ENCODE data around the gene SRSF6. TPM values are rescaled to one million over a fixed set of nuclear protein-coding genes. Genes with fewer than 3 reads are reported as not detected.
"Not testable (repeated sequence)": the region's sequence is repeated elsewhere in the genome, so short reads cannot be mapped to it uniquely, and the experiment has no call there.

SRSF6 gene
- total RNA-seq, 1 experiment from 2014 or later: 202 TPM

DNA sequence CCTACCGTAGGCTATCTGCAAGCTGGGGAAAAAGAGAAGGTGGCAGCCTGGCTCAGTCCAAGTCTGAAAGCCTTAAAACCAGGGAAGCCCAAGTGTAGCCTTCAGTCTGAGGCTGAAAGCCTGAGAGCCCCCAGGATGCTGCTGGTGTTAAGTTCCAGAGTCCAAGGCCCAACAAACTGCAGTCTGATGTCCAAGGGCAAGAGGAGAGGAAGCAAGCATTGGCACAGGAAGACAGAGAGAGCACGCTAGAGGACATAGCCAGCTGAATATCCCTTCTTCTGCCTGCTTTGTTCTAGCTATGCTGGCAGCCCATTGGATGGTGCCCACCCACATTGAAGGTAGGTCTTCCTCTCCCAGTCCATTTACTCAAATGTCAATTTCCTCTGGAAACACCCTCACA, 37.7 kb downstream of the SRSF6 start:
- peaks cover 38% of the 10 kb centered on the region for H3K27me3 Mint-ChIP-seq (ENCODE audit: unreplicated experiment)
- H3K27ac Mint-ChIP-seq (ENCODE audit: unreplicated experiment): no peak overlapping the region
- no peak for DNase-seq
- H3K36me3 Mint-ChIP-seq (ENCODE audit: insufficient read depth, unreplicated experiment): no peaks in the 10 kb centered on the region
- TF ChIP-seq, protein P1, sequence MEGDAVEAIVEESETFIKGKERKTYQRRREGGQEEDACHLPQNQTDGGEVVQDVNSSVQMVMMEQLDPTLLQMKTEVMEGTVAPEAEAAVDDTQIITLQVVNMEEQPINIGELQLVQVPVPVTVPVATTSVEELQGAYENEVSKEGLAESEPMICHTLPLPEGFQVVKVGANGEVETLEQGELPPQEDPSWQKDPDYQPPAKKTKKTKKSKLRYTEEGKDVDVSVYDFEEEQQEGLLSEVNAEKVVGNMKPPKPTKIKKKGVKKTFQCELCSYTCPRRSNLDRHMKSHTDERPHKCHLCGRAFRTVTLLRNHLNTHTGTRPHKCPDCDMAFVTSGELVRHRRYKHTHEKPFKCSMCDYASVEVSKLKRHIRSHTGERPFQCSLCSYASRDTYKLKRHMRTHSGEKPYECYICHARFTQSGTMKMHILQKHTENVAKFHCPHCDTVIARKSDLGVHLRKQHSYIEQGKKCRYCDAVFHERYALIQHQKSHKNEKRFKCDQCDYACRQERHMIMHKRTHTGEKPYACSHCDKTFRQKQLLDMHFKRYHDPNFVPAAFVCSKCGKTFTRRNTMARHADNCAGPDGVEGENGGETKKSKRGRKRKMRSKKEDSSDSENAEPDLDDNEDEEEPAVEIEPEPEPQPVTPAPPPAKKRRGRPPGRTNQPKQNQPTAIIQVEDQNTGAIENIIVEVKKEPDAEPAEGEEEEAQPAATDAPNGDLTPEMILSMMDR (IDR thresholded peaks at IDR 0.05; ENCODE audit: unreplicated experiment): no peak
- no peaks in the 10 kb centered on the region for H3K4me1 Mint-ChIP-seq (ENCODE audit: low read depth, unreplicated experiment)
- BruUV-seq (replicated peaks): no TSS peak
- H3K9me3 Mint-ChIP-seq (ENCODE audit: low read depth, unreplicated experiment): no peaks in the 10 kb centered on the region
- CTCF ChIA-PET: interaction anchor here (0.6 kb wide), 1 partner anchor 11 kb away, joined by 3 read pairs; no protein-coding TSS in a partner anchor
- intact Hi-C loops (cut with micrococcal nuclease; ENCODE audit: unreplicated experiment): no loop called here
- H3K4me3 Mint-ChIP-seq (ENCODE audit: low read depth, unreplicated experiment): no peak overlapping the region

DNA sequence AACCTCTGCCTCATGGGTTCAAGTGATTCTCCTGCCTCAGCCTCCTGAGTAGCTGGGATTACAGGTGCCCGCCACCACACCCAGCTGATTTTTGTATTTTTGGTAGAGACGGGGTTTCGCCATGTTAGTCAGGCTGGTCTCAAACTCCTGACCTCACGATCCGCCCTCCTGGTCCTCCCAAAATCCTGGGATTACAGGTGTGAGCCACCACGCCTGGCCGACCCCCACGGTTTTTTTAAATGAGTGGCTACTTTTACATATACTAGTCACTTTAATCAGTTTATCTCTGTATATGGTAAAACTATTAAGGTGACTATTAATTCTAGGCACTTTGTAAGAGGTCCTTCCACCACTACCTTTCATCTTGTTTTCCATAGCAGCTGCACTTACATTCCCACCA, 44.3 kb downstream of the SRSF6 start:
- CTCF ChIA-PET; H3K4me3 Mint-ChIP-seq (ENCODE audit: low read depth, unreplicated experiment); H3K9me3 Mint-ChIP-seq (ENCODE audit: low read depth, unreplicated experiment); DNase-seq; H3K27ac Mint-ChIP-seq (ENCODE audit: unreplicated experiment); BruUV-seq (replicated peaks); intact Hi-C loops (cut with micrococcal nuclease; ENCODE audit: unreplicated experiment); H3K4me1 Mint-ChIP-seq (ENCODE audit: low read depth, unreplicated experiment); H3K36me3 Mint-ChIP-seq (ENCODE audit: insufficient read depth, unreplicated experiment): not testable (repeated sequence)
- H3K27me3 Mint-ChIP-seq (ENCODE audit: unreplicated experiment): peaks cover 67% of the 10 kb centered on the region

DNA sequence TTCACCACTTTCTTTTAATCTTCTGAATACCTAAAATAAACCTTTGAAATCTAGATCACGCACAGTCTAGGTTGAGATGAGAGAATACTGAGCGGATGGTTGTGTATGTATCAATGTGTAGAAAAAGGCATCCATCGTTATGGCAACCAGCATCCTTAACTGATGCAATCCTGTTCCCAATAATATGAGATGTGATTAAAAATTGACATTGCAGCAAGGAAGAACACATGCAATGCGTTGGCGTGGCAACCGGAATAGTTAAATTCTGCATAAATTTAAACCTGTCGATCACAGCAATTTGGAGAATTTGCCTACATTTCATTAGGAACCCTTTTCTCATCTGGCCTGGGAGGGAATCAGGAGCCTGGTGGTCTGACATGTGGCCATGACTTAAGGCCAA, 48.5 kb downstream of the SRSF6 start:
- intact Hi-C loops (cut with micrococcal nuclease; ENCODE audit: unreplicated experiment): loop anchor here (5.0 kb wide), 1 partner anchor 39 kb away; no protein-coding TSS in a partner anchor
- CTCF ChIA-PET: interaction anchor here (0.7 to 1.1 kb wide), 2 partner anchors 10 to 57 kb away, joined by 3 to 6 read pairs; no protein-coding TSS in a partner anchor
- DNase-seq: no peak
- H3K27ac Mint-ChIP-seq (ENCODE audit: unreplicated experiment): no peak overlapping the region
- no peaks in the 10 kb centered on the region for H3K9me3 Mint-ChIP-seq (ENCODE audit: low read depth, unreplicated experiment)
- H3K36me3 Mint-ChIP-seq (ENCODE audit: insufficient read depth, unreplicated experiment): peaks cover 9% of the 10 kb centered on the region
- H3K27me3 Mint-ChIP-seq (ENCODE audit: unreplicated experiment): peaks cover 54% of the 10 kb centered on the region
- TF ChIP-seq, protein P1 (IDR thresholded peaks at IDR 0.05; ENCODE audit: unreplicated experiment): no peak
- no peaks in the 10 kb centered on the region for H3K4me1 Mint-ChIP-seq (ENCODE audit: low read depth, unreplicated experiment)
- no TSS peak for BruUV-seq (replicated peaks)
- H3K4me3 Mint-ChIP-seq (ENCODE audit: low read depth, unreplicated experiment): peak overlapping the region; percentile 68

DNA sequence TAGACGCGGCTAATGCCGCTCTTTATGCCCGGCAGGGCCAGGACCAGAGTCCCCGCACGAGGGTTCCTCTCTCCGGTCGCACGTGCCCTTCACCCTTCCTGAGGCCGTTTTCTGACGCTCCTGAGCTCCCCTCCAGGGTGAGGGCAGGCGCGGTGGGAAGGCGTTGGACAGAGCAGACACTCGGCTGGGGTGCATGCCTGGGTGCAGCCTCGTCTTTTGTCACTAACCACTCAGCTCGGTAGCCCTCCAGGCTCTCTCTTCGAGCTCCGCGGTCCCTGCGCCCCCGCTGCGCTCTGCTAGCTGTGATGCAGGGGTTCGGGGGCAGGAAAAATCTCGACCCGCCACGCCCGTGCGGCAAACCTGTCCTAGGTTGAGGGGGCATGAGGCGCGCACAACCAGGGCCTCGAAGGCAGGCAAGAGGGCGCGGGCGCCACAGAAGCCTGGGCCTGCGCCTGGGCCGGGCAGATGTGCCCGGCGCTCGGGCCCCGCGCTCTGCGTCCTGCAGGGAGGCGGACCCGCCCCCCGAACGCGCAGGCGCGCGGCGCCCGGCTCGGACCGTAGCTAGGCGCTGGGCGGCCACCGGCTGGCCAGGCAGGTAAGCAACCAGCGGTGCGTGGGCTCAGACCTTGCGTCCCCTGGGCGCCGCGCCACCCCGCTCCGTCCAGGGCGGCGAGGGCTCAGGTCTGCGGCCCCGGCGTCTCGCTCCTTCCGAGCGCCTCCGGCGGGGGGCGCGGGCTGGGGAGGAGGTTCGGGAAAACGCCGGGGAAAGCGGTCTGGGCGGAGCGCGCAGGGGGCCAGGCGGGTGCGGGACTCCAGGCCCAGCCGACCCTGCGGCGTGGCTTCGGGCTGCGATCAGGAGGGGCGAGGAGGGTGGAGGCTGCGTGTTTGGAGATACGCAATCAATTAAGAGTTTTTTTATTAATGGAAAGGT, 49.7 kb downstream of the SRSF6 start, which contains the start of gene L3MBTL1:
Gene L3MBTL1 (plus strand): TSS at position 548 of the 931 bp plus-strand sequence. CDS start 5,807 bp downstream, outside the sequence.
- Mint-ChIP-seq H3K9me3 (ENCODE audit: low read depth, unreplicated experiment) (no peaks in the 10 kb centered on the region), H3K4me3 (ENCODE audit: low read depth, unreplicated experiment) (peak within 1 kb of the TSS; percentile 68), H3K27ac (ENCODE audit: unreplicated experiment) (no peak within 1 kb of the TSS), H3K36me3 (ENCODE audit: insufficient read depth, unreplicated experiment) (peaks cover 9% of the 10 kb centered on the region), H3K4me1 (ENCODE audit: low read depth, unreplicated experiment) (no peaks in the 10 kb centered on the region), H3K27me3 (ENCODE audit: unreplicated experiment) (peaks cover 49% of the 10 kb centered on the region)
- CTCF ChIA-PET: interaction anchor here (0.6 to 1.1 kb wide), 4 partner anchors 12 to 61 kb away, joined by 3 to 6 read pairs (median 4); no protein-coding TSS in a partner anchor
- intact Hi-C loops (cut with micrococcal nuclease; ENCODE audit: unreplicated experiment): loop anchor here (5.0 kb wide), 1 partner anchor 40 kb away; no protein-coding TSS in a partner anchor
- DNase-seq: peak; percentile 89
- BruUV-seq (replicated peaks): no TSS peak
- TF ChIP-seq, protein P1 (IDR thresholded peaks at IDR 0.05; ENCODE audit: unreplicated experiment): no peak

Measured in Calu3 (cell line).